ENCODE results near the gene RSRP1. TPM values are rescaled to one million over a fixed set of nuclear protein-coding genes. Genes with fewer than 3 reads are reported as not detected.

Gene RSRP1
- total RNA-seq, 1 experiment from 2014 or later = 55.1 TPM

- no peak overlapping the region for H2BK15ac ChIP-seq (ENCODE audit: low read depth, low read length)
- peak overlapping the region; percentile 86 to 87 for H3K4me3 Mint-ChIP-seq
- no peak overlapping the region for H3K4ac ChIP-seq (ENCODE audit: low read depth, low read length)
- peak overlapping the region; percentile 31 for H3K18ac ChIP-seq (ENCODE audit: insufficient read length, low read depth, low read length)
- peak overlapping the region; percentile 50 for H3K27ac ChIP-seq (ENCODE audit: insufficient read length, low read depth, low read length)
- no peaks in the 10 kb centered on the region for H3K27me3 ChIP-seq (ENCODE audit: insufficient read depth, low read length)
- H3K9me3 Mint-ChIP-seq = no peaks in the 10 kb centered on the region
- H3K27me3 Mint-ChIP-seq (ENCODE audit: low read depth) = peaks cover 1% of the 10 kb centered on the region; the same call in 1 of the 2 replicates
- no peak overlapping the region for H3K56ac ChIP-seq (ENCODE audit: insufficient read length, low read depth, low read length)
- H4K5ac ChIP-seq (ENCODE audit: insufficient read length, low read depth, low read length) = no peak overlapping the region
- H3K4me2 ChIP-seq (ENCODE audit: insufficient read depth, insufficient read length, low read length) = peak overlapping the region; percentile 68
- H3K23me2 ChIP-seq (ENCODE audit: insufficient read length, low read depth, low read length, poor library complexity, severe bottlenecking) = peaks cover 6% of the 10 kb centered on the region
- H2BK120ac ChIP-seq (ENCODE audit: low read depth, low read length, poor library complexity, severe bottlenecking) = no peak overlapping the region
- no peak overlapping the region for H2AFZ ChIP-seq (ENCODE audit: low read length)
- WGBS (ENCODE audit: extremely low coverage, insufficient read length, low lambda C conversion rate) = no CpG with 5 or more reads among the region's 41 CpGs
- H2BK20ac ChIP-seq (ENCODE audit: low read depth, low read length, poor library complexity, severe bottlenecking) = no peak overlapping the region
- peaks cover 13% of the 10 kb centered on the region in 2 experiments; a peak in 3 of 4 replicates for H3K4me1 Mint-ChIP-seq
- no peaks in the 10 kb centered on the region for H3K9me3 ChIP-seq (ENCODE audit: control insufficient read depth, low read depth, low read length)
- no peak overlapping the region for H2BK5ac ChIP-seq (ENCODE audit: insufficient read length, low read length)
- H3K36me3 Mint-ChIP-seq (ENCODE audit: insufficient read depth in 1 of 3, low read depth in 3 of 3) = peaks cover 17 to 43% (median 35%) of the 10 kb centered on the region in 3 experiments
- no peak overlapping the region for H4K8ac ChIP-seq (replicated peaks; ENCODE audit: insufficient read length, low read depth, low read length)
- no peaks in the 10 kb centered on the region for H4K20me1 ChIP-seq (ENCODE audit: control insufficient read depth, insufficient read depth, insufficient read length)
- H2AK5ac ChIP-seq (ENCODE audit: insufficient read length, low read length) = no peak overlapping the region
- no peak overlapping the region for H2BK12ac ChIP-seq (ENCODE audit: insufficient read length, low read depth, low read length)
- no peak overlapping the region for H3T11ph ChIP-seq (ENCODE audit: low read length)
- H3K9ac ChIP-seq (ENCODE audit: extremely low read depth, insufficient read length, low read length) = peak overlapping the region; percentile 52
- no peaks in the 10 kb centered on the region; the same call in 1 of the 2 replicates for H3K4me1 ChIP-seq (ENCODE audit: insufficient read depth, low read length)
- no peak overlapping the region for H4K91ac ChIP-seq (ENCODE audit: insufficient read length, low read depth, low read length)
- 0 out of 2 replicates have a peak overlapping the region, but pooled peaks have one; percentile 4 for H3K14ac ChIP-seq (ENCODE audit: insufficient read depth, low read length)
- H3K23ac ChIP-seq (ENCODE audit: insufficient read length, low read depth, low read length) = no peak overlapping the region
- TF ChIP-seq CTCF (conservative IDR thresholded peaks at IDR 0.05) = peak; percentile 71
- no peaks in the 10 kb centered on the region for H3K79me2 ChIP-seq (ENCODE audit: insufficient read depth, low read length)
- DNase-seq = peak; percentile 95
- H3K27ac Mint-ChIP-seq = peak overlapping the region; percentile 96 to 99 (median 98)
- no peaks in the 10 kb centered on the region for H3K79me1 ChIP-seq (ENCODE audit: insufficient read depth, low read depth, low read length, poor library complexity, severe bottlenecking)
Observed at GRCh38 chr1:25239681-25240541, 7.3 kb downstream of the RSRP1 start.
